Hepatocyte (in vitro differentiated cells): Measurements from ENCODE around the gene HOTAIR. TPM values are rescaled to one million over a fixed set of nuclear protein-coding genes. Genes with fewer than 3 reads are reported as not detected.

Source experiments
- DNase-seq: peaks from one replicate; pipeline ENCODE4 v3.0.0-alpha.2; 2016; ENCODE audit warnings: low spot score
- H2AFZ ChIP-seq: fragments of 200-600 bp; sonication (generic); 2 replicates; pipeline ENCODE4 v1.6.0; 2016; ENCODE audit warnings: antibody characterized with exemption, mild to moderate bottlenecking
- H3K27ac ChIP-seq: fragments of 200-600 bp; sonication (generic); 2 replicates; pipeline ENCODE4 v1.5.1; 2016; ENCODE audit warnings: mild to moderate bottlenecking
- H3K27me3 ChIP-seq: fragments of 200-600 bp; sonication (generic); 2 replicates; pipeline ENCODE4 v1.6.1; 2016
- H3K36me3 ChIP-seq: fragments of 200-600 bp; sonication (generic); replicated peaks from 2 replicates; pipeline ENCODE4 v1.5.1; 2016; ENCODE audit warnings: low read depth; ENCODE audit not compliant: insufficient read depth
- H3K4me1 ChIP-seq: fragments of 200-600 bp; sonication (generic); 2 replicates; pipeline ENCODE4 v1.5.1; 2016; ENCODE audit warnings: mild to moderate bottlenecking, moderate library complexity; ENCODE audit not compliant: insufficient read depth
- H3K4me2 ChIP-seq: fragments of 200-600 bp; sonication (generic); 2 replicates; pipeline ENCODE4 v1.6.0; 2016
- H3K4me3 ChIP-seq: fragments of 200-600 bp; sonication (generic); 2 replicates; pipeline ENCODE4 v1.5.1; 2016; ENCODE audit warnings: mild to moderate bottlenecking
- H3K79me2 ChIP-seq: fragments of 200-600 bp; sonication (generic); 2 replicates; pipeline ENCODE4 v1.6.0; 2017; ENCODE audit warnings: mild to moderate bottlenecking
- H3K9me2 ChIP-seq: fragments of 200-600 bp; sonication (generic); replicated peaks from 2 replicates; pipeline ENCODE4 v1.6.0; 2017; ENCODE audit warnings: mild to moderate bottlenecking; ENCODE audit not compliant: insufficient read depth
- H3K9me3 ChIP-seq: fragments of 200-600 bp; sonication (generic); 2 replicates; pipeline ENCODE4 v1.5.1; 2016; ENCODE audit warnings: low read depth, mild to moderate bottlenecking
- H4K20me1 ChIP-seq: fragments of 200-600 bp; sonication (generic); 2 replicates; pipeline ENCODE4 v1.6.0; 2016; ENCODE audit warnings: mild to moderate bottlenecking; ENCODE audit not compliant: insufficient read depth, poor library complexity, severe bottlenecking
- EZH2 ChIP-seq: fragments of 200-600 bp; sonication (generic); IDR thresholded peaks from 2 replicates; pipeline ENCODE4 v1.6.1; 2016; ENCODE audit warnings: antibody characterized with exemption, mild to moderate bottlenecking, borderline replicate concordance
- EZH2phosphoT487 ChIP-seq: fragments of 200-600 bp; sonication (generic); IDR thresholded peaks from one replicate; pipeline ENCODE4 v1.6.1; 2018; ENCODE audit warnings: antibody characterized with exemption, mild to moderate bottlenecking, low read depth, moderate library complexity; ENCODE audit not compliant: unreplicated experiment, severe bottlenecking
- WGBS: methylation state at CpG from one replicate; pipeline ENCODE4 v1.1.6; 2016; ENCODE audit warnings: low lambda C conversion rate; ENCODE audit errors: missing lambda C conversion rate; 5-methylcytosine and 5-hydroxymethylcytosine counted together
- polyA plus RNA-seq: library from polyadenylated mRNA; unstranded; fragments of >200 nt; fragmentation: Nextera tagmentation; extraction: Ambion mirVana; gene quantifications from 2 replicates; pipeline ENCODE4 v1.2.1, GENCODE V29; 2016
- total RNA-seq: library from RNA; depleted of rRNA; stranded (reverse); fragments of >200 nt; gene quantifications from 2 replicates; pipeline ENCODE4 v1.2.3, GENCODE V29; 2014
- TF ChIP-seq, protein P1 (sequence below): fragments of 200-600 bp; sonication (generic); IDR thresholded peaks from 2 replicates; pipeline ENCODE4 v1.5.1; 2016; ENCODE audit warnings: antibody characterized with exemption, mild to moderate bottlenecking; ENCODE audit not compliant: poor library complexity

Gene HOTAIR
- total and polyA plus RNA-seq, 2 experiments from 2014 or later: 0.82 to 0.90 TPM

- H2AFZ ChIP-seq: peak overlapping the region; percentile 38
These were observed 8.2 kb downstream of the HOTAIR start for GRCh38 chr12:53966385-53967133.

GRCh38 chr12:53966085-53966384, 8.7 kb downstream of the HOTAIR start:
- no peak overlapping the region for H3K4me3 ChIP-seq
- H3K27me3 ChIP-seq: peaks cover 100% of the 10 kb centered on the region

More at GRCh38 chr12:53966385-53967133, 8.2 kb downstream of the HOTAIR start:
- Histone ChIP-seq H3K27ac (peak overlapping the region; percentile 63), H3K4me2 (peak overlapping the region; percentile 69), H3K9me2 (no peaks in the 10 kb centered on the region), H3K4me1 (no peaks in the 10 kb centered on the region), H3K79me2 (no peaks in the 10 kb centered on the region), H3K9me3 (no peaks in the 10 kb centered on the region), H3K4me3 (no peak overlapping the region), H3K27me3 (peaks cover 100% of the 10 kb centered on the region), H4K20me1 (no peaks in the 10 kb centered on the region), H3K36me3 (no peaks in the 10 kb centered on the region)
- DNase-seq: no peak
- WGBS: 9% methylated on average over 36 of the region's 36 CpGs
- TF ChIP-seq EZH2 (peak; percentile 99), EZH2phosphoT487 (peak; percentile 64)
- TF ChIP-seq, protein P1, sequence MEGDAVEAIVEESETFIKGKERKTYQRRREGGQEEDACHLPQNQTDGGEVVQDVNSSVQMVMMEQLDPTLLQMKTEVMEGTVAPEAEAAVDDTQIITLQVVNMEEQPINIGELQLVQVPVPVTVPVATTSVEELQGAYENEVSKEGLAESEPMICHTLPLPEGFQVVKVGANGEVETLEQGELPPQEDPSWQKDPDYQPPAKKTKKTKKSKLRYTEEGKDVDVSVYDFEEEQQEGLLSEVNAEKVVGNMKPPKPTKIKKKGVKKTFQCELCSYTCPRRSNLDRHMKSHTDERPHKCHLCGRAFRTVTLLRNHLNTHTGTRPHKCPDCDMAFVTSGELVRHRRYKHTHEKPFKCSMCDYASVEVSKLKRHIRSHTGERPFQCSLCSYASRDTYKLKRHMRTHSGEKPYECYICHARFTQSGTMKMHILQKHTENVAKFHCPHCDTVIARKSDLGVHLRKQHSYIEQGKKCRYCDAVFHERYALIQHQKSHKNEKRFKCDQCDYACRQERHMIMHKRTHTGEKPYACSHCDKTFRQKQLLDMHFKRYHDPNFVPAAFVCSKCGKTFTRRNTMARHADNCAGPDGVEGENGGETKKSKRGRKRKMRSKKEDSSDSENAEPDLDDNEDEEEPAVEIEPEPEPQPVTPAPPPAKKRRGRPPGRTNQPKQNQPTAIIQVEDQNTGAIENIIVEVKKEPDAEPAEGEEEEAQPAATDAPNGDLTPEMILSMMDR: no peak

GRCh38 chr12:53965281-53966084, 9.3 kb downstream of the HOTAIR start:
- Histone ChIP-seq H3K79me2 (no peaks in the 10 kb centered on the region), H3K9me3 (no peaks in the 10 kb centered on the region), H3K27ac (peak overlapping the region; percentile 63), H3K9me2 (no peaks in the 10 kb centered on the region), H2AFZ (peak overlapping the region; percentile 38), H3K4me1 (no peaks in the 10 kb centered on the region), H3K4me2 (peak overlapping the region; percentile 69), H4K20me1 (no peaks in the 10 kb centered on the region), H3K4me3 (no peak overlapping the region), H3K27me3 (peaks cover 100% of the 10 kb centered on the region), H3K36me3 (no peaks in the 10 kb centered on the region)
- 4% methylated on average over 18 of the region's 18 CpGs for WGBS
- TF ChIP-seq EZH2 (no peak), EZH2phosphoT487 (peak; percentile 57)
- TF ChIP-seq, protein P1: no peak
- DNase-seq: peak; percentile 49

More at GRCh38 chr12:53966085-53966384, 8.7 kb downstream of the HOTAIR start:
- Histone ChIP-seq H3K9me2 (no peaks in the 10 kb centered on the region), H3K27ac (peak overlapping the region; percentile 63), H3K4me2 (peak overlapping the region; percentile 69), H2AFZ (peak overlapping the region; percentile 38), H3K4me1 (no peaks in the 10 kb centered on the region), H3K79me2 (no peaks in the 10 kb centered on the region), H3K36me3 (no peaks in the 10 kb centered on the region), H3K9me3 (no peaks in the 10 kb centered on the region), H4K20me1 (no peaks in the 10 kb centered on the region)
- TF ChIP-seq, protein P1: no peak
- TF ChIP-seq EZH2: no peak
- no peak for TF ChIP-seq EZH2phosphoT487
- whole genome bisulfite sequencing: under 1% methylated on average over 12 of the region's 15 CpGs
- DNase-seq: no peak
